RWPE1 (cell line): Measurements from ENCODE around the gene DDR2.
"Not testable (repeated sequence)": the region's sequence is repeated elsewhere in the genome, so short reads cannot be mapped to it uniquely, and the experiment has no call there.

Experiments used
- CTCF ChIA-PET: fragments of 350-600 bp; sonication (Branson Sonifier 250); formaldehyde crosslinking; extraction: SDS; loops from one replicate; lab custom pipeline; 2021; lab: Yijun Ruan, JAX
- POLR2A ChIA-PET: fragments of 400-600 bp; formaldehyde crosslinking; extraction: SDS; loops from one replicate; lab custom pipeline; 2020; ENCODE audit warnings: antibody characterized with exemption; ENCODE audit not compliant: low non-redundant PET; lab: Yijun Ruan, JAX
- DNase-seq: peaks from one replicate; pipeline ENCODE4 v3.0.0; 2012; ENCODE audit warnings: low spot score
- H3K27ac ChIP-seq: fragments of 450-650 bp; 2 replicates; pipeline ENCODE4 v1.5.1; 2017
- CTCF ChIP-seq: fragments of 450-650 bp; conservative IDR thresholded peaks from 2 replicates; pipeline ENCODE4 v1.5.1; 2017; ENCODE audit warnings: low read depth, mild to moderate bottlenecking

Gene DDR2

GRCh38 chr1:162733336-162733590 lies 101.0 kb downstream of the DDR2 start:
- ChIA-PET POLR2A (no interaction called here), CTCF (no interaction called here)
- no peak for DNase-seq
- no peak overlapping the region for H3K27ac ChIP-seq
- TF ChIP-seq CTCF = no peak

GRCh38 chr1:162734047-162734446 lies 101.8 kb downstream of the DDR2 start:
- TF ChIP-seq CTCF = no peak
- DNase-seq = no peak
- H3K27ac ChIP-seq = no peak overlapping the region
- ChIA-PET POLR2A (no interaction called here), CTCF (no interaction called here)

GRCh38 chr1:162736184-162736583 lies 103.9 kb downstream of the DDR2 start:
- DNase-seq = no peak
- no peak for TF ChIP-seq CTCF
- H3K27ac ChIP-seq = no peak overlapping the region
- ChIA-PET POLR2A (no interaction called here), CTCF (no interaction called here)

GRCh38 chr1:162736633-162737067 lies 104.4 kb downstream of the DDR2 start:
- CTCF ChIA-PET = no interaction called here
- no peak for DNase-seq
- H3K27ac ChIP-seq = no peak overlapping the region
- POLR2A ChIA-PET = no interaction called here
- TF ChIP-seq CTCF = no peak

- no peak overlapping the region for H3K27ac ChIP-seq
- no peak for DNase-seq
- TF ChIP-seq CTCF = no peak
- ChIA-PET CTCF (no interaction called here), POLR2A (no interaction called here)
Measured at GRCh38 chr1:162740755-162741154, 108.5 kb downstream of the DDR2 start.

GRCh38 chr1:162741574-162741973 lies 109.3 kb downstream of the DDR2 start:
- POLR2A ChIA-PET = no interaction called here

GRCh38 chr1:162746264-162746942 lies 114.1 kb downstream of the DDR2 start:
- POLR2A ChIA-PET, CTCF ChIA-PET, H3K27ac ChIP-seq, DNase-seq: not testable (repeated sequence)

More at GRCh38 chr1:162741574-162741973, 109.3 kb downstream of the DDR2 start:
- DNase-seq = no peak
- H3K27ac ChIP-seq = no peak overlapping the region
- CTCF ChIA-PET = no interaction called here
- no peak for TF ChIP-seq CTCF
